Activated CD4-positive, alpha-beta T cell treated with anti-CD3 and anti-CD28 coated beads, Interleukin-2, amount 50 U/mL, for 1 hour (primary cell): ENCODE results near the gene SPAG16.

Source experiments
- DNase-seq: peaks from one replicate; pipeline ENCODE4 v3.0.0-alpha.2; 2020

The SPAG16 gene

GRCh38 chr2:214436470-214436869, 1152.2 kb downstream of the SPAG16 start:
- no peak for DNase-seq

GRCh38 chr2:214450118-214450894, 1166.0 kb downstream of the SPAG16 start:
- DNase-seq, result no peak

DNA sequence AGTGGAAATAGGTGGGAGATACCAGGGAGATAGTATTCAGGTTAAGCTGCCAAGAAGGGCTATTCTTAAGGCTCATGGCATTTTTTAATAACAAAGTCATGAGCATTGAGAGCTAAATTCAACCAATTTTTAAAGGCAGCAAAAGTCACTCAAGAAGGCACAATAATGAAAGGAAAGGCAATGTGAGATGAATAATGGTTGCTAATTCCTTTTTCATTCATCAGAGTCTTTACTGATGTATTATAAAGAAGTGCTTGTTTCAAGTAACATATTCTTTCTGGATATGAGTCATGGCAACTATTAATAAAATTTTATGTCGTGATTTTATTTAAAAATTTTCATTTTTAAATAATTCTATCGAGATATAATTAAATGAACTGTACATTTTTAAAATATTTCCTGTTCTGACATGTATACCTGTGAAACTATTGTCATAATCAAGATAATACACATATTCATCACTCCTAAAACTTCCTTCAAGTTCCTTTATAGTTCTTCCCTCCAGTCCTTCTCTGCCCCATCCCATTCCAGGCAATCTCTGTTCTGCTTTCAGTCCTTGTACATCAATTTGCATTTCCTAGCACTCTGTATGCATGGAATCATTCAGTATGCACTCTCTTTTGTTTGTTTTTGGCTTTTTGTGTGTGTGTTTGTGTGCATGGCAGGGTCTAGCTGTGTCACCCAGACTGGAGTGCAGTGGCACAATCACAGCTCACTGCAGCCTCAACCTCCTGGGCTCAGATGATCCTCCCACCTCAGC, 1167.4 kb downstream of the SPAG16 start:
- DNase-seq, result no peak
